Measurements from ENCODE around the gene UBR4.

GRCh38 chr1:19079541-19080472, 130.3 kb downstream of the UBR4 start:
- TF ChIP-seq, protein P1, sequence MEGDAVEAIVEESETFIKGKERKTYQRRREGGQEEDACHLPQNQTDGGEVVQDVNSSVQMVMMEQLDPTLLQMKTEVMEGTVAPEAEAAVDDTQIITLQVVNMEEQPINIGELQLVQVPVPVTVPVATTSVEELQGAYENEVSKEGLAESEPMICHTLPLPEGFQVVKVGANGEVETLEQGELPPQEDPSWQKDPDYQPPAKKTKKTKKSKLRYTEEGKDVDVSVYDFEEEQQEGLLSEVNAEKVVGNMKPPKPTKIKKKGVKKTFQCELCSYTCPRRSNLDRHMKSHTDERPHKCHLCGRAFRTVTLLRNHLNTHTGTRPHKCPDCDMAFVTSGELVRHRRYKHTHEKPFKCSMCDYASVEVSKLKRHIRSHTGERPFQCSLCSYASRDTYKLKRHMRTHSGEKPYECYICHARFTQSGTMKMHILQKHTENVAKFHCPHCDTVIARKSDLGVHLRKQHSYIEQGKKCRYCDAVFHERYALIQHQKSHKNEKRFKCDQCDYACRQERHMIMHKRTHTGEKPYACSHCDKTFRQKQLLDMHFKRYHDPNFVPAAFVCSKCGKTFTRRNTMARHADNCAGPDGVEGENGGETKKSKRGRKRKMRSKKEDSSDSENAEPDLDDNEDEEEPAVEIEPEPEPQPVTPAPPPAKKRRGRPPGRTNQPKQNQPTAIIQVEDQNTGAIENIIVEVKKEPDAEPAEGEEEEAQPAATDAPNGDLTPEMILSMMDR (IDR thresholded peaks at IDR 0.05 in 2 of 3, conservative IDR thresholded peaks at IDR 0.05 in 1 of 3; ENCODE audit: borderline replicate concordance in 1 of 3, insufficient read depth in 1 of 3, low read depth in 2 of 3, low read length in 2 of 3): no peak
- no peak for TF ChIP-seq JUND (IDR thresholded peaks at IDR 0.05)
- TF ChIP-seq, protein P2, sequence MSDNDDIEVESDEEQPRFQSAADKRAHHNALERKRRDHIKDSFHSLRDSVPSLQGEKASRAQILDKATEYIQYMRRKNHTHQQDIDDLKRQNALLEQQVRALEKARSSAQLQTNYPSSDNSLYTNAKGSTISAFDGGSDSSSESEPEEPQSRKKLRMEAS (IDR thresholded peaks at IDR 0.05): no peak
- no peak for TF ChIP-seq POLR2AphosphoS5 (IDR thresholded peaks at IDR 0.05; ENCODE audit: low read depth, low read length)
- no peak for TF ChIP-seq REST (IDR thresholded peaks at IDR 0.05; ENCODE audit: low read depth)
- TF ChIP-seq CEBPB (IDR thresholded peaks at IDR 0.05; ENCODE audit: low read depth): no peak
- TF ChIP-seq SP1 (IDR thresholded peaks at IDR 0.05; ENCODE audit: low read depth): no peak
- TF ChIP-seq POLR2A (IDR thresholded peaks at IDR 0.05; ENCODE audit: borderline replicate concordance, extremely low read depth, insufficient read depth, insufficient read length): no peak
- no peak for TF ChIP-seq SRF (IDR thresholded peaks at IDR 0.05; ENCODE audit: low read depth)
- no peak for TF ChIP-seq YY1 (IDR thresholded peaks at IDR 0.05; ENCODE audit: extremely low read depth, insufficient replicate concordance, low read depth, low read length)

All from HCT116 (cell line).